A673 (cell line): ENCODE results near the gene HDGF.

Experiments used
- EZH2 ChIP-seq: fragments of 200-600 bp; sonication (generic); IDR thresholded peaks from 2 replicates; pipeline ENCODE4 v1.6.1; 2017; ENCODE audit warnings: borderline replicate concordance, low read depth, mild to moderate bottlenecking, mixed read lengths, antibody characterized with exemption, low read length; ENCODE audit not compliant: poor library complexity, severe bottlenecking
- TF ChIP-seq, protein P1 (sequence below): fragments of 300-800, 200-600 bp; sonication (generic); conservative IDR thresholded peaks from 2 replicates; pipeline ENCODE4 v1.5.1; 2017; ENCODE audit warnings: low read depth, mild to moderate bottlenecking, antibody characterized with exemption, low read length, moderate library complexity, mixed read lengths

DNA sequence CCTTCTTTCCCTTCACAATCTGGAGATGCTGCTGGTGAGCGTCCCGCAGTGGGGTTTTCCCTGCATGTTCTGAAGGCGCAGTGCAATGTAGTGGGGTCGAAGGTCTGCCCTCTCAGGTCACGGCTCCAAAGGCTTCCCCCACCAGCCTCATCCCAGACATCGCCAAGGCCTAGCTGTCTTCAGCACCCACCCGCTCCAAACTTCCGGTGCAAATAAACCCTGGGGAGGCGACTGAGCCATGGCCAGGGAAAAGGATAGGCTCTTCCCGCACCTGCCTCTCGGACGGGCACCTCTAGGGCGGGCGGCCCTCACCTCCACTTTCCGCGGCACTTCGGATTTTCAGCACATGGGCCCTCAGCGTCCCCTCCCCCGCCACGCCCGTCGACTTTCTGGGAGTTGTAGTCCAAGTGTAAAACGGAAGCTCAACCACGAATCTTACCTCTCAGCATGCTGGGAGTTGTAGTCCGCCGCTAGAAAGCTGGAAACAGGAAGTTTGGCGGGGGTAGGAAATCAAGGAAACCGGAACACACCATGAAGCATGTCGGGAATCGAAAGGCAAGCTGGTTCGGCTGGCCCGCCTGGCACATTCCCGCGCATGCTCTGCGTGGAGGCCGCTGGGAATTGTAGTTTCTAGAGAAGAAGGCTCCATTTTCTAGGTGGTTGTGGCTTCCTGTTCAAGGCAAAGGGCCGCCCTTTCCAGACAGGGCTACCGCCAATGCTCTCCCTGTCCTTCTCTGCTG, 10.6 kb downstream of the HDGF start, which contains the start of gene MRPL24:
- TF ChIP-seq, protein P1, sequence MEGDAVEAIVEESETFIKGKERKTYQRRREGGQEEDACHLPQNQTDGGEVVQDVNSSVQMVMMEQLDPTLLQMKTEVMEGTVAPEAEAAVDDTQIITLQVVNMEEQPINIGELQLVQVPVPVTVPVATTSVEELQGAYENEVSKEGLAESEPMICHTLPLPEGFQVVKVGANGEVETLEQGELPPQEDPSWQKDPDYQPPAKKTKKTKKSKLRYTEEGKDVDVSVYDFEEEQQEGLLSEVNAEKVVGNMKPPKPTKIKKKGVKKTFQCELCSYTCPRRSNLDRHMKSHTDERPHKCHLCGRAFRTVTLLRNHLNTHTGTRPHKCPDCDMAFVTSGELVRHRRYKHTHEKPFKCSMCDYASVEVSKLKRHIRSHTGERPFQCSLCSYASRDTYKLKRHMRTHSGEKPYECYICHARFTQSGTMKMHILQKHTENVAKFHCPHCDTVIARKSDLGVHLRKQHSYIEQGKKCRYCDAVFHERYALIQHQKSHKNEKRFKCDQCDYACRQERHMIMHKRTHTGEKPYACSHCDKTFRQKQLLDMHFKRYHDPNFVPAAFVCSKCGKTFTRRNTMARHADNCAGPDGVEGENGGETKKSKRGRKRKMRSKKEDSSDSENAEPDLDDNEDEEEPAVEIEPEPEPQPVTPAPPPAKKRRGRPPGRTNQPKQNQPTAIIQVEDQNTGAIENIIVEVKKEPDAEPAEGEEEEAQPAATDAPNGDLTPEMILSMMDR, result no peak
- no peak for TF ChIP-seq EZH2
